GM21619 (cell line): ENCODE data around the gene DTWD2.
"Not testable (repeated sequence)": the region's sequence is repeated elsewhere in the genome, so short reads cannot be mapped to it uniquely, and the experiment has no call there.

Experiments used
- ATAC-seq: cut with Tn5 transposase; IDR thresholded peaks from one replicate; pipeline ENCODE4 v1.9.1; 2021; ENCODE audit not compliant: unreplicated experiment

DTWD2 gene

GRCh38 chr5:118998861-118999260 is 10.5 kb upstream of the DTWD2 start:
- not testable (repeated sequence) for ATAC-seq

GRCh38 chr5:118996098-118996497 is 7.8 kb upstream of the DTWD2 start:
- no peak for ATAC-seq

GRCh38 chr5:118994595-118994994 is 6.2 kb upstream of the DTWD2 start:
- ATAC-seq = no peak

- ATAC-seq = not testable (repeated sequence)
These were observed 4.8 kb upstream of the DTWD2 start for GRCh38 chr5:118993118-118993517.

GRCh38 chr5:118992055-118992454 is 3.7 kb upstream of the DTWD2 start:
- ATAC-seq = not testable (repeated sequence)

- no peak for ATAC-seq
These were observed 2.2 kb upstream of the DTWD2 start for GRCh38 chr5:118990582-118990981.

GRCh38 chr5:118989816-118990215 is 1.5 kb upstream of the DTWD2 start:
- ATAC-seq = no peak

- no peak for ATAC-seq
These were observed 476 bp upstream of the DTWD2 start for GRCh38 chr5:118988866-118989180.

- no peak for ATAC-seq
These were observed 3.7 kb downstream of the DTWD2 start for GRCh38 chr5:118984602-118985001.

GRCh38 chr5:118981783-118982182 is 6.6 kb downstream of the DTWD2 start:
- ATAC-seq = no peak

- ATAC-seq = no peak
These were observed 7.9 kb downstream of the DTWD2 start for GRCh38 chr5:118980438-118980837.

GRCh38 chr5:118980017-118980416 is 8.3 kb downstream of the DTWD2 start:
- ATAC-seq = no peak

- not testable (repeated sequence) for ATAC-seq
These were observed 14.4 kb downstream of the DTWD2 start for GRCh38 chr5:118973779-118974445.

- ATAC-seq = no peak
These were observed 19.4 kb downstream of the DTWD2 start for GRCh38 chr5:118968925-118969375.

- ATAC-seq = no peak
These were observed 19.9 kb downstream of the DTWD2 start for GRCh38 chr5:118968406-118968911.

GRCh38 chr5:118967059-118967508 is 21.3 kb downstream of the DTWD2 start:
- no peak for ATAC-seq

- ATAC-seq = no peak
These were observed 22.5 kb downstream of the DTWD2 start for GRCh38 chr5:118965890-118966289.

GRCh38 chr5:118964970-118965369 is 23.4 kb downstream of the DTWD2 start:
- not testable (repeated sequence) for ATAC-seq

GRCh38 chr5:118964388-118964787 is 24.0 kb downstream of the DTWD2 start:
- not testable (repeated sequence) for ATAC-seq

- no peak for ATAC-seq
These were observed 25.2 kb downstream of the DTWD2 start for GRCh38 chr5:118963169-118963568.

GRCh38 chr5:118960557-118960956 is 27.8 kb downstream of the DTWD2 start:
- no peak for ATAC-seq

- no peak for ATAC-seq
These were observed 31.6 kb downstream of the DTWD2 start for GRCh38 chr5:118956727-118957126.

GRCh38 chr5:118953652-118954005 is 34.7 kb downstream of the DTWD2 start:
- ATAC-seq = no peak
